ENCODE measurements around the gene MYLK2.

DNA sequence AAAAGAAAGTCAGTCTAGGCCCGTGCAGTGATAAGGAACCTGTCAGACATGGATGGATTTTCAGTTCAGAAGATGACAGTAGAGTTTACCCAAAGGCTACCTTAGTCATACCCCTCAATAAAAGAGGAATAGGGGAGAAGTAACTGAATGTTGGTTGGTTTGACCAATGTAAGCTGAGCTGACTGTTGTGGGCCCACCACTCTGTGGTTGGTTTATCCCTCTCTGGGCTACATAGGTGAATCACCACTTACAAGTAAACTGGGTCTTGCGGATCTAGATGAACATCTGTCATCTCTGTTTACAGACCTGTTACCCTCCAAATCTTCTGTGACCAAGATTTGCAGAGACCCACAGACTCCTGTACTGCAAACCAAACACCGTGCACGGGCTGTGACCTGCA, 37.2 kb upstream of the MYLK2 start:
- TF ChIP-seq, protein P1, sequence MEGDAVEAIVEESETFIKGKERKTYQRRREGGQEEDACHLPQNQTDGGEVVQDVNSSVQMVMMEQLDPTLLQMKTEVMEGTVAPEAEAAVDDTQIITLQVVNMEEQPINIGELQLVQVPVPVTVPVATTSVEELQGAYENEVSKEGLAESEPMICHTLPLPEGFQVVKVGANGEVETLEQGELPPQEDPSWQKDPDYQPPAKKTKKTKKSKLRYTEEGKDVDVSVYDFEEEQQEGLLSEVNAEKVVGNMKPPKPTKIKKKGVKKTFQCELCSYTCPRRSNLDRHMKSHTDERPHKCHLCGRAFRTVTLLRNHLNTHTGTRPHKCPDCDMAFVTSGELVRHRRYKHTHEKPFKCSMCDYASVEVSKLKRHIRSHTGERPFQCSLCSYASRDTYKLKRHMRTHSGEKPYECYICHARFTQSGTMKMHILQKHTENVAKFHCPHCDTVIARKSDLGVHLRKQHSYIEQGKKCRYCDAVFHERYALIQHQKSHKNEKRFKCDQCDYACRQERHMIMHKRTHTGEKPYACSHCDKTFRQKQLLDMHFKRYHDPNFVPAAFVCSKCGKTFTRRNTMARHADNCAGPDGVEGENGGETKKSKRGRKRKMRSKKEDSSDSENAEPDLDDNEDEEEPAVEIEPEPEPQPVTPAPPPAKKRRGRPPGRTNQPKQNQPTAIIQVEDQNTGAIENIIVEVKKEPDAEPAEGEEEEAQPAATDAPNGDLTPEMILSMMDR (IDR thresholded peaks at IDR 0.05; ENCODE audit: low read depth, low read length, poor library complexity, severe bottlenecking): no peak
- no peak for TF ChIP-seq EZH2phosphoT487 (IDR thresholded peaks at IDR 0.05; ENCODE audit: borderline replicate concordance, low read length)

All from DOHH2 (cell line).